Upper lobe of right lung (tissue), 1 donor: Measurements from ENCODE around the gene UBE2J2. TPM values are rescaled to one million over a fixed set of nuclear protein-coding genes. Genes with fewer than 3 reads are reported as not detected.

Experiments
- ATAC-seq: fragments of 200-7000 bp; cut with Tn5 transposase; one replicate; pipeline ENCODE4 v1.9.1; 2020; ENCODE audit warnings: mild to moderate bottlenecking, moderate library complexity
- DNase-seq: peaks from one replicate; pipeline ENCODE4 v3.0.0-alpha.2; 2020
- H3K27ac ChIP-seq: fragments of 200-600 bp; one replicate; pipeline ENCODE4 v1.8.0; 2022
- H3K27me3 ChIP-seq: fragments of 200-600 bp; one replicate; pipeline ENCODE4 v1.8.0; 2022; ENCODE audit warnings: mild to moderate bottlenecking
- H3K36me3 ChIP-seq: fragments of 200-600 bp; one replicate; pipeline ENCODE4 v1.8.0; 2022
- H3K4me1 ChIP-seq: fragments of 200-600 bp; one replicate; pipeline ENCODE4 v1.8.0; 2022
- H3K4me3 ChIP-seq: fragments of 200-600 bp; one replicate; pipeline ENCODE4 v1.8.0; 2022; ENCODE audit warnings: mild to moderate bottlenecking
- H3K9me3 ChIP-seq: fragments of 200-600 bp; one replicate; pipeline ENCODE4 v1.8.0; 2022
- intact Hi-C: fragments of 100-400 bp; cut with DNase I; formaldehyde crosslinking; loops from one replicate; pipeline ENCODE4 v1.11.0; 2022
- total RNA-seq: library from RNA; stranded (reverse); fragmentation: NEBNext Ultra II Directional; extraction: Animal tissue kit (Norgen Biotek cat#: 25700); gene quantifications from one replicate; pipeline ENCODE4 v1.2.1, GENCODE V29; 2021
- TF ChIP-seq, protein P1 (sequence below): fragments of 200-600 bp; IDR thresholded peaks from one replicate; pipeline ENCODE4 v1.8.0; 2022; ENCODE audit warnings: antibody characterized with exemption
- donor health status: DM: no; HTN: yes; CAD: no; lungs with severe emphysema.

UBE2J2 gene
- total RNA-seq, 1 donor from 2014 or later, result 52.5 TPM

DNA sequence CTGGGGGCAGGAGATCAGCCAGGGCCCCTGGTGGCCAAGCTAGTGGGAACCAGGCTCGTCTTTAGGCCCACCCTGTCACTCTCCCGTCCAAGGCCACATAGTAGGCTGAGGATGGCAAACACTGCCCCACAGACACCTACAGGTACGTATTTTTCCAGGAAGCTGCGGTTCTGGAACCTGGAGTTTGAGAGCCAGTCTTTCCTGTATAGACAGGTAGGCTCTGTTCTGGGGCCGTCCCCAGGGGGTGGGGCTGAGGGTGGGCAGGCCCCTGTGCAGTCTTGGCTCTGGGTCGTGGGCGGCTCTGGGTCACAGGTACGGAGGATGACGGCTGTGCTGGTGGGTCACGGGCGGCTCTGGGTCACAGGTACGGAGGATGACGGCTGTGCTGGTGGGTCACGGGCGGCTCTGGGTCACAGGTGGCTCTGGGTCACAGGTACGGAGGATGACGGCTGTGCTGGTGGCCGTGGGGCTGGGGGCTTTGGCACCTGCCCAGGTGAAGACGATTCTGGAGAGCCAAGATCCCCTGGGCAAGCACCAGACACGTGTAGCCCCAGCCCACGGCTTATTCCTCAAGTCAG lies 36.9 kb upstream of the UBE2J2 start:
- no peaks in the 10 kb centered on the region for H3K9me3 ChIP-seq
- peaks cover 48% of the 10 kb centered on the region for H3K36me3 ChIP-seq
- H3K4me3 ChIP-seq, result no peak overlapping the region
- H3K27ac ChIP-seq, result no peak overlapping the region
- peaks cover 28% of the 10 kb centered on the region for H3K4me1 ChIP-seq
- intact Hi-C loops, result no loop called here
- DNase-seq, result no peak
- no peaks in the 10 kb centered on the region for H3K27me3 ChIP-seq
- TF ChIP-seq, protein P1, sequence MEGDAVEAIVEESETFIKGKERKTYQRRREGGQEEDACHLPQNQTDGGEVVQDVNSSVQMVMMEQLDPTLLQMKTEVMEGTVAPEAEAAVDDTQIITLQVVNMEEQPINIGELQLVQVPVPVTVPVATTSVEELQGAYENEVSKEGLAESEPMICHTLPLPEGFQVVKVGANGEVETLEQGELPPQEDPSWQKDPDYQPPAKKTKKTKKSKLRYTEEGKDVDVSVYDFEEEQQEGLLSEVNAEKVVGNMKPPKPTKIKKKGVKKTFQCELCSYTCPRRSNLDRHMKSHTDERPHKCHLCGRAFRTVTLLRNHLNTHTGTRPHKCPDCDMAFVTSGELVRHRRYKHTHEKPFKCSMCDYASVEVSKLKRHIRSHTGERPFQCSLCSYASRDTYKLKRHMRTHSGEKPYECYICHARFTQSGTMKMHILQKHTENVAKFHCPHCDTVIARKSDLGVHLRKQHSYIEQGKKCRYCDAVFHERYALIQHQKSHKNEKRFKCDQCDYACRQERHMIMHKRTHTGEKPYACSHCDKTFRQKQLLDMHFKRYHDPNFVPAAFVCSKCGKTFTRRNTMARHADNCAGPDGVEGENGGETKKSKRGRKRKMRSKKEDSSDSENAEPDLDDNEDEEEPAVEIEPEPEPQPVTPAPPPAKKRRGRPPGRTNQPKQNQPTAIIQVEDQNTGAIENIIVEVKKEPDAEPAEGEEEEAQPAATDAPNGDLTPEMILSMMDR, result no peak
- ATAC-seq, result no peak

GRCh38 chr1:1310109-1310385 lies 36.4 kb upstream of the UBE2J2 start:
- intact Hi-C loops, result no loop called here
- Histone ChIP-seq H3K4me1 (peaks cover 33% of the 10 kb centered on the region), H3K9me3 (no peaks in the 10 kb centered on the region), H3K27me3 (no peaks in the 10 kb centered on the region), H3K4me3 (no peak overlapping the region), H3K36me3 (peaks cover 46% of the 10 kb centered on the region), H3K27ac (no peak overlapping the region)
- ATAC-seq (no peak), DNase-seq (no peak)
- TF ChIP-seq, protein P1, result no peak

DNA sequence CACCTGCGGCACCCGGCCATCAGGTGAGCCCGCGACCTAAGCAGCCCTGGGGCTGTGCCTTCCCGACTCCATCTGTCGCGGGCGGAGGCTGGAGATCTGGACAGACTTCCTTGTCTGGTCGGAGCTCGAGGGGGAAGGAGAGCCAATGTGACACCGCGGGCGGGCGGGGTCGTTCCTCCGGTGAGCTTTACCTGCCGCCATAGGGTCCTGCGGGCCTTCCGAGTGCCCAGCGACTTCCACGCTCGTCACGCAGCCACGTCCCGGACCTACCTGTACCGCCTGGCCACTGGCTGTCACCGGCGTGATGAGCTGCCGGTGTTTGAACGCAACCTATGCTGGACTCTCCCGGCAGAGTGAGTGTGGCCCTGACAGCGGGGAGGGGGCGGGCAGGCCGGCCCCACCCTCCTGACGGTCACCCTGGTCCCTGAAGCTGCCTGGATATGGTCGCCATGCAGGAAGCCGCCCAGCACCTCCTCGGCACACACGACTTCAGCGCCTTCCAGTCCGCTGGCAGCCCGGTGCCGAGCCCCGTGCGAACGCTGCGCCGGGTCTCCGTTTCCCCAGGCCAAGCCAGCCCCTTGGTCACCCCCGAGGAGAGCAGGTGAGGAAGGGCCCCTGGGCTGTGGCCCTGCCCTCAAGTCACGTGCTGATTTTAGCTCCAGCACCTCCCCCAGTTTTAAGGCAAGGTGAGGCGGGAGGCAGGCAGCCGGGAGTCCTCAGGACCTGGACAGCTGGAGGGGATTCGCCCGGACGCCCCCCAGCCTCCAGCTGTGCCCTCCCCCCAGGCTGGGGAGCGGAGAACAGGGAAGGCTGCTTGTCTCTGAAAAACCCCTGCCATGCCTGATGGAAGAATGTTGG lies 35.8 kb upstream of the UBE2J2 start:
- peaks cover 39% of the 10 kb centered on the region for H3K4me1 ChIP-seq
- no peaks in the 10 kb centered on the region for H3K27me3 ChIP-seq
- TF ChIP-seq, protein P1, result no peak
- DNase-seq (no peak), ATAC-seq (no peak)
- peak overlapping the region; percentile 91 for H3K27ac ChIP-seq
- H3K4me3 ChIP-seq, result peak overlapping the region; percentile 92
- intact Hi-C loops, result no loop called here
- H3K36me3 ChIP-seq, result peaks cover 40% of the 10 kb centered on the region
- H3K9me3 ChIP-seq, result no peaks in the 10 kb centered on the region

- Histone ChIP-seq H3K4me3 (peak overlapping the region; percentile 92), H3K4me1 (peaks cover 41% of the 10 kb centered on the region), H3K36me3 (peaks cover 33% of the 10 kb centered on the region), H3K27me3 (no peaks in the 10 kb centered on the region), H3K27ac (peak overlapping the region; percentile 91), H3K9me3 (no peaks in the 10 kb centered on the region)
- peak; percentile 77 for DNase-seq
- ATAC-seq, result peak; percentile 1
- intact Hi-C loops, result no loop called here
- TF ChIP-seq, protein P1, result no peak
Measured at GRCh38 chr1:1308756-1309250, 35.1 kb upstream of the UBE2J2 start.

GRCh38 chr1:1307923-1308755 lies 34.5 kb upstream of the UBE2J2 start, which contains the start of the genes ACAP3 and PUSL1:
TSS of gene ACAP3 (minus strand) at chr1:1307930. CDS start at chr1:1307815, 115 bp downstream.
TSS of gene PUSL1 (plus strand) at chr1:1308597. CDS start at chr1:1308644, 47 bp downstream.
- Histone ChIP-seq H3K27me3 (no peaks in the 10 kb centered on the region), H3K4me3 (peak within 1 kb of the TSS; percentile 92), H3K9me3 (no peaks in the 10 kb centered on the region), H3K27ac (peak within 1 kb of the TSS; percentile 91), H3K36me3 (peaks cover 27% of the 10 kb centered on the region), H3K4me1 (peaks cover 41% of the 10 kb centered on the region)
- ATAC-seq (peak; percentile 81), DNase-seq (peak; percentile 95)
- intact Hi-C loops, result no loop called here
- TF ChIP-seq, protein P1, result peak; percentile 13
